K562 (cell line): Measurements from ENCODE around the gene PDZD8.

ENCODE experiments used
- CTCF ChIP-seq, 3 experiments: IDR thresholded peaks in 2 of 3; conservative IDR thresholded peaks in 1 of 3; 2 replicates each; pipeline ENCODE4 v1.5.1; 2011 to 2012; ENCODE audit warnings: low read length in 3 of 3, mild to moderate bottlenecking in 3 of 3, control low read depth in 2 of 3, improper control_type of control experiment in 1 of 3, inconsistent platforms in 1 of 3, low read depth in 1 of 3, mixed read lengths in 1 of 3, moderate library complexity in 1 of 3; ENCODE audit not compliant: insufficient read depth in 2 of 3
- ELF4 ChIP-seq: fragments of 450-650 bp; formaldehyde crosslinking; IDR thresholded peaks from 2 replicates; pipeline ENCODE4 v1.4.0; 2022; ENCODE audit warnings: missing genetic modification characterization
- ESRRA ChIP-seq: fragments of 450-650 bp; IDR thresholded peaks from 2 replicates; pipeline ENCODE4 v1.6.1; 2014; ENCODE audit warnings: low read depth, mild to moderate bottlenecking, moderate library complexity, borderline replicate concordance
- EZH2 ChIP-seq: IDR thresholded peaks from 2 replicates; pipeline ENCODE4 v1.6.1; 2012; ENCODE audit warnings: low read depth, mild to moderate bottlenecking, inconsistent platforms, low read length, borderline replicate concordance
- TARDBP ChIP-seq: fragments of 450-650 bp; IDR thresholded peaks from 2 replicates; pipeline ENCODE4 v1.6.1; 2016

GRCh38 chr10:117240621-117241529, 134.4 kb downstream of the PDZD8 start, which contains the start of gene SLC18A2:
- TF ChIP-seq EZH2 (no peak), TARDBP (no peak), CTCF (IDR thresholded peaks at IDR 0.05 in 2 of 3, conservative IDR thresholded peaks at IDR 0.05 in 1 of 3; ENCODE audit: insufficient read depth in 2 of 3, low read depth in 1 of 3, low read length in 3 of 3) (no peak), ELF4 (CRISPR knock-in tag) (no peak), ESRRA (no peak)
